HT1080 (cell line): Measurements from ENCODE around the gene STK33. TPM values are rescaled to one million over a fixed set of nuclear protein-coding genes. Genes with fewer than 3 reads are reported as not detected.

Experiments
- DNase-seq: peaks from one replicate; pipeline ENCODE4 v3.0.0-alpha.2; 2015; ENCODE audit warnings: low read depth
- polyA plus RNA-seq, 2 experiments: library from polyadenylated mRNA; depleted of rRNA; stranded (reverse); fragments of >200 nt; gene quantifications; 2 replicates each; pipeline ENCODE4 v1.2.3, GENCODE V29; 2015
- total RNA-seq: library from RNA; depleted of rRNA; stranded (reverse); fragments of >200 nt; shearing (Covaris generic); gene quantifications from 2 replicates; pipeline ENCODE4 v1.2.3, GENCODE V29; 2014; rRNA removed

STK33 gene
- total RNA-seq = 8.6 and 11.6 TPM in 2 replicates
- 7.6 and 15.0 TPM in 2 replicates for polyA plus RNA-seq (2015; cell fraction: cytosol; rRNA removed)
- polyA plus RNA-seq (2015; cell fraction: nucleus; rRNA removed) = 17.6 and 20.6 TPM in 2 replicates

DNA sequence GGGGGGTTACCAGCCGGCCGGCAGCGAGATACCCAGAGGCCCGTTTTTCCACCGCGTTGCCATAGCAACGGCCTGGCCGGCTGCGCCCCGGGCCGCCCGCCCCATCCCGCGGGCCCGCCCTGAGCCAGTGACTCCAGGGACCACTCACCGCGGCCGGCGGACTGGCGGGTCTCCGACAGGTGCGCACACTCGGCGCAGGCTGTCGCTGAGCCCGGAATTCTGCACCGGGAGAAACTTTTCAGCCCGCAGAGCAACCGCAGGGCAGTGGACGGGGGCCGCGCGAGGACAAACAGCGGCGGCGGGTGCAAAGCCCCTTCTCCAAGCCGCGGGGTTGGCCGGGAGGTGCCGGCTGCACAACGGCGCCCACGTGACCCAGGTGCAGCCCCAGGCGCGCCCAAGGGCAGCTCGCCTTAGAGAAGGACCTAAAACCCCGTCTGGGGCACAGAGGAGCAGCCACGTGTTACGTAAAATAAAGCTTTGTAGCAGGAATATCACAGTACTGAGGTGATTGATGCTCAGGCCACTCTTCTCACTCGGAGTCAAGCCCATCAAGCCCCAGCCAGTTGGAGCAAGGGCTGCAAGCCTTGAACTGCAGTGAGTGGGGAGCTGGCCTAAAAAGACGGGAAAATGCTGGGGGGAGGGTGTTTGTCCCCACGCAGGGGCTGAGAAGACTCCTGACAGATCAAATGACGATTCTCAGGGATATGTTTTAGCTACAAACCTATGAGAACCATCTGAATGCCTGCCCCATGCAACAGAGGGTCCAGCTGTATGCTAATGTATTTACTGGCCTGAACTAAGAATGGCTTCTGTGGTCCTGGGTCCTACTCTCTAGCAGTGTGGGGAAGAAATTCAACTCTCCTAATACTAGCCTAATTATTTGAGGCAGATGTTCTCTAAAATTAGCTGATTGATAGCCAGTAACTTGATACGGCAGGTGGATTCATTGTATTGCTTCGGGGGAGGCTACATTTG, at the start of gene STK33:
Gene STK33 (minus strand): TSS at position 294 of the 975 bp plus-strand sequence. CDS start 119,323 bp downstream, outside the sequence.
- DNase-seq = peak; percentile 82

DNA sequence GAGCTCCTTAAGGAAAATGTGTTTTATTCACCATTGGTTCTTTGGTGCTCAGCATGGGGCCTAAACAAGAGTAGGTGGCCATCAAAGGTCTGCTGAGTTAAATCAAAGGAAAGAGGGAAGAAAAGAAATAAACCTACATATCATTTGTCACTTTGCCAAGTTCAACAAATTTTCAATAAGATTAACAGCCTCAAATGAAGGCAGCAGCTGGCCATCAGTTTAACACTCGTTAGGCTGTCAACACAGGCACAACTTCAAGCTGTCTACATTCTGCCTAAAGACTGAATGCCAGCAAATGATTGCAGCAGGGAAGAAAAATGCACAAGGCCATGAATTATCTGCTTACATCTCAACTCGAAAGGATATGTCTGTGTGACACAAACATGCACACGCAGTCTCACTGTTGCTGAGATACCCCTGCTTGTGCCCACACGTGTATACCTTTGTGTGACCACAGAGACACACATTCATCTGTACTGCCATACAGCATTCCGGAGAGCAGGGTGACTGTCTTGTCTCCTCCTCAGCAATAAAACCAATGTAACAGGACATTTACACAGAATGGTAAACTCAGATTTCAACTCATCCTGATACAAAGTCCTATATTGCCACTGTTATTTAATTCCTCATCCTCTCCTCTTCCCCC, 48.3 kb upstream of the STK33 start:
- DNase-seq = no peak

DNA sequence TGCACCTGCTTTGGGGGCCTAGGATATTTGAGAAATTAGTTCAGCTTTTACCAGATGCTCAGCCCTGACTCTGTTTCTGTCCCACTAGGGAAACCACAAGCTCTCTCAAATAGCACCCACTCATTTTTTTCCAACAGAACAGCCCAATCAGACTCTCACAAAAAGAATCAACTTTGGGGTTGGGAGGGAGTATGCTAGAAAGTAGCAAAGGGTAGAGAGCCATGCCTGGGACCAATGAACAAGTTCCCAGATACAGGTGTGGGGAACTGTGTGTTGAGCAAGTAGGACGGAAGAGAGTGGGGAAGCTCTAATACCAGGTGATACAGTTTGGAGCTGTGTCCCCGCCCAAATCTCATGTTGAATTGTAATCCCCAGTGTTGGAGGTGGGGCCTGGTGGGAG, 47.3 kb upstream of the STK33 start:
- no peak for DNase-seq

DNA sequence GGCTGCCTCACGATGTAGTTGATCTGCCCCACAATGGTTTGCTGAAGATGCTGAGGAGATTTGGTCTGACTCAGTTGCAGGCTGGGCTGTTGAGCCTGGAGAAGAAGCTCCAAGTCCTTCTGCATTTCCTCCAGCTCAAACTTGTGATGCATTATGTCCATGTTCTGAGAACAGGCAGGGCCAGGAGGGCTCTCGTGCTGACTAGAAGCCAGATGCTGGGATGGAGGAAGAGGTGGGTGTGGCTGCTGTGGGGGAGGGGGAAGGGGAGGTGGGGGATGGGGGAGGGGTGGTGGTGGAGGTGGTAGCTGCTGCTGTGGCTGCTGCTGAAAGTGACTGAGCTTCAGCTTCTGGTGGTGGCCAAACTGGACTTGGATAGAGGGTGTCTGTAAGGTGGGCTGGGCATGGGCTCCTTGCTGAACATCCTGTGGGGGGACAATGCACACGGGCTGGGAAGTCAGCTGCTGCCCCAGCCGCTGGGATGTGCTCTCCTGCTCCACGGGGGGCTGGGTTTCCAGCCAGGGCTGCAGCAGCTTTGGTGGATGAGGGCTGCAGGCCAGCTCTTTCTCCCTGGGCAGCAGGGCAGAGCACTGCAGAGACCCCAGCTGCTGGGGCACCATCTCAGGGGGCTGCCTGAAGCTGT, 46.4 kb upstream of the STK33 start:
- DNase-seq = no peak

DNA sequence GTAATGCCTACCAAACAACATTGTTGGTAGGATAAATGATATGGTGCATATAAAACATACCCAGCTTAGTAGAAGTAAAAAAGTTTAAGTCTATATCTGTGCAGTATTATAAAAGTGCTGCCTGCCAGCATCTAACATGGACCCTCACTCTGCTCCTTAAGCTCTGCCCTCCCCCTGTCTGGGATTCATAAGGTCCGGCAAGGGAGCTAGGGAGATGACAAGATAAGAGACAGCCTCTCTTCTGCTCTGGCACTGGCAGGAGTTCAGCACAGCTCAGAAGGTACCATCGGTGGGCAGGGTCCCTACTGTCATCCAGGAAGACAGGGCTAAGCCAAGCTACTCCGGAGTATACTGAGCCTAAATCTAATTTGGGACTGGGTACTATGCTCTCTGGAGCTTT, 45.6 kb upstream of the STK33 start:
- DNase-seq = no peak

DNA sequence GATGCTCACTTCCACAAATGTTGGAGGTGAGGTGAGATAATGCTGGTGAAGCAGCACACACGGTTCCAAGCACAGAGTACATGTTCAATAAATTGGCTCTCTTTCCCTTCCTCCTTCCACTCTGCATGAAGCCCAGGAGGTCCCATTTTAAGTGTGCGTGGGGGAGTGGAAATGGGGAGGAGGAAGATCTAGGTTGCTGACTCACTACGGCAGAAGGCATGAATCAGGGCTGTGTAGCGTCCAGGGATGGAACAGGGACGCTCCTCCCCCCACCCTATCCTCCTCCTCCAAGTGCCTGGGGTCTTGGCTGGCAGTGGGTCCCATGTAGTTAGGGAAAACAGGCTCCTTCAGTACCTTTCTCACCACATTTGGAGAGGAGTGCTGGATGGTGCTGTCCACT, 44.3 kb upstream of the STK33 start:
- DNase-seq = peak; percentile 67

DNA sequence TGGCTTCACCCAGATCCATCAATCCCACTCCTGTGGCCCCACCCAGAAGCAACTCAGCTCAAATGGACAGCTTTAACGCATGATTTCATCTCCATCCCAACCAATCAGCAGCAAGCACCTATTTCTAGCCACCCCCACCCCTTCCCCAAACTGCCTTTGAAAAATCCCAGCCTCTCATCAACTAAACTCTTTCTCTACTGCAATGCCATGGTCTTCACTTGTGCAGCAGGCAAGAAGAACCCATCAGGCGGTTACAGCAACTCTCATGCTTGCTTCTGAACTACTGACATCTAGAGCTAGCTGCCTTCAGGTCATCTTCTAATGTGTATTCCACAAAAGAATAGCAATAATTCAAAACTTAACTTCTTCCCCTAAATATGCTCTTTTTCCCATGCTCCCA, 42.1 kb upstream of the STK33 start:
- no peak for DNase-seq

DNA sequence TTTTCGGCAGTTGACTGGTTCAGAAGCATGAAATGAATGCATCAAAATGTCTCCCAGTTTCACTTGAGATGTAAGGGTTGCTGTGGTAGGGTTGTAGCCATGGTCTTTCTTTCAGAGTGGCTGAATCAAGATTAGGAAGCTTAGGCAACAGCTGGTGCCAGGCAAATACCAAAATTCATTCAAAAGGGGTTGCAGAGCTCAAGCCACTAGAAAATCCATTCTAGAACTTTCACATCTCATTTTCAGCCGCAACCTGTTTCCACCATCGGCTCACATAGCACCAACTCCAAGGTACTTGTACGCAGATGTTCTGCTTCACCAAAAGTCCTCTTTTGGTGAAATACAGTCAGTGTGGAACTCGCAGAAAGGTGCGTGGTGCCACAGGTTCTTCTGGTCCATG, 40.5 kb upstream of the STK33 start:
- no peak for DNase-seq

DNA sequence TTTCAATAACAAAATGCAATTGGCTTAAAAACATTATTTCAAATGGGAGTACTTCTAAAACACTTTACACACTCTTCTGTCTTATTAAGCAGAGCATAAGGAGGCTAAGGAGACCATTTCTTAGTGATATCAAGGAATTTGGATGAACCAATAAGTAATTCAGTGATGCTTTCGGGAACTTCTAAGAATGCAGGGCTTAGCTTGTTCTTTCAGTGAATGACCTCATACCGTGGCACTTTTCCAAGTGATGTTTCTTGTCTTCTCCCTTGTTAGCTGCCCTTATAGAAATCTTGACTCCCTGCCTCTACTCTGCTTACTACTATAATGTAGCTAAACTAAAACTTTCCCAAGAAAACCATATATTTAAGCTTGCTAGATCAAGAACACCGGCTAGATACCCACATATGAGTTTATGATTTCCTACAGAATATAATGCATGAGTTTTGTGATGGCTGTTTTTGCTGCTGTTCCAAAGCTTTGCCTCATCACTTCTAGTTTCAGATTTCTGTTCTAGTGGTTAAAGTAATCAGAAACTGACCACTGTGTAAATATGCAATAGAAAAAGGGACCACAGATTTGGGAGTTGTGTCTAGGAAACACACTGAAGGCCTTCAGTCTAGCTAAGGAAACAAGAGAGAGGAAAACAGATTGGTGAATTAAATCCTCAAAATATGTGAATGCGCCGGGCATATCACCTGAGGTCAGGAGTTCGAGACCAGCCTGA, 37.5 kb upstream of the STK33 start:
- peak; percentile 38 for DNase-seq

DNA sequence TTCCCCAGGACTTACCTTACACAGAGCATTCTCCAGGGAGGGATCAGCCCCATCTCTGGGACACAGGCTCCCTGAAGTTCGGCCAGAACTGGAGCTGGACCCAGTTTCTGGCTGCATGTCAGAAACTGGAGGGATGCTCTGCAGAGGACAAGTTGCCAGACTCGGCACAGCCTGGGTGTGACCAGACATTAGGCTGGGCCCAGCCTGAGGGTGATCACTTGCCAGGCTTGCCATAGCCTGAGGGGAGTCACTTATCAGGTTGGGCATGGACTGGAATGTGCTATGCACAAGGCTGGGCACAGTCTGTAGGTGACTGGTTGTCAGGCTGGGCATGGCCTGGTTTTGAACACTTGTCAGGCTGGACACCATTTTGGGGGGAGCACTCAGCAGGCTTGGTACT, 30.7 kb upstream of the STK33 start:
- no peak for DNase-seq

DNA sequence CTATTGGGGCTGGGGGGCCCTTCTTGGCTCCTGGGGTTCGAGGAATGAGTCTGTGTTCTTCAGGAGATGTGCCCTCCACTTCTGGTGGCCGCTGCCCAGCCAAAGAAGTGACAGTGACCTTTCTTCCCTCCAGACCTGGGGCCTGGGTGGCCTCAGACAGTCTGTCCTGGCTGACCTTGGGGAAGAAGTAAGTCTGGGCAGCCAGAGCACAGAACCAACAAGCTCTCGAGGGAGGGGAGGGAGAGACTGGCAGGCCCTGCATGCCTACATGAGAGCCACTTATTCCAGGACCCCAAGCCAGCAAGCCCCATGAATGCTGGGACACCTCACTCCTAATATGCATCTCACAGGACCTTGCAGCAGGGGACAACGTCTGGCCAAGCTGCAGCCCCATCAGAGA, 27.1 kb upstream of the STK33 start:
- DNase-seq = no peak

DNA sequence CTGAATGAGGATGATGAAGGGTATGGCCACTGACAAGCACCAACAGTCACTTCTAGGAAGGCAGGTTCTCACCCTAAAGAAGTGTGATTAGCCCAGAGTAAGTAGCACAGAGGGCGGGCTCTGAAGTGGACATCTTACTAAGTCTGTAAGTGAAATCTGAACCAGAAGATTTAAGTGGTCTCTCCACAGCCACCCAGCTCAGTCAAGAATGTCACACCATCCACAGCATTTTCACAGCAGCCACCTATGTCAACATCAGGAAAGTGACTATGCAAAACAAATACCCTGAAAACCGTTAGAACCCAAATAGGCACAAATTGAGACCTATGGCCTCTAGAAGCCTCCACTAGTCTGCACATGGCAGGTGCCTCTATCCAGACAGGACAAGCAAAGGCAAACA, 23.0 kb upstream of the STK33 start:
- DNase-seq = no peak

DNA sequence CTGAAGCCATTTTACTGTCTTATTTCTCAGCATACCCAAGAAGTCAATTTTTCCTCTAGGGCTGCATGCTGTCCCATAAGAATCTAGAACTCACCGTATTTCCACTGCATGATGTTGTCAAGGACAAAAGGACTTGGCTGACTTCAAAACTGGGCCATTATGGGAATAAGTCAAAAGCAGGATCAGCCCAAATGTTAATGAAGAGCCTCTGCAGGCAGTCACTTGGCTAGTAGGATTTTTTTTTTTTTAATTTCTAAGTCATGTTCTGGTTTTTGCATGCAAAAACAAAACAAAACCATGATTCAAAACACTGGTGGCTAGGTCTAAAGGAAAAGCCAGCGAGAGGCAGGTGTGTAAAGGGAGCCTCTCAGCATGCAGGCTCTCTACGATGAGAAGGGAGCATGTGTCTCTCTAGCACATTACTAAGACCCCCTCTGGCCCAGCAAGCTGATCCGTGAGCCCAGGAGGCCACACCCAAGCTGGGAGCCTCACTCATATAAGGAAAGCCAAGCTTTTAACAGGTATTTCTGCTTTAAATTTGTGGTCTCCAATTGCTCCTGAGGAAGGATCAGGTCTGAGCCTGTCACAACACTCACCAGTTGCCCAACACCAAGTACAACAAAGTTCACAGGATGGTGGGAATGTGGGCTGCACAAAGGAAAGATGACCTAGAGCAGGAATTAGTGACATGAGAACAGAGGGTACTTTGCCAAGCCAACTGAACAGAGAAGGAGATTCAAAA, 21.4 kb upstream of the STK33 start:
- no peak for DNase-seq

DNA sequence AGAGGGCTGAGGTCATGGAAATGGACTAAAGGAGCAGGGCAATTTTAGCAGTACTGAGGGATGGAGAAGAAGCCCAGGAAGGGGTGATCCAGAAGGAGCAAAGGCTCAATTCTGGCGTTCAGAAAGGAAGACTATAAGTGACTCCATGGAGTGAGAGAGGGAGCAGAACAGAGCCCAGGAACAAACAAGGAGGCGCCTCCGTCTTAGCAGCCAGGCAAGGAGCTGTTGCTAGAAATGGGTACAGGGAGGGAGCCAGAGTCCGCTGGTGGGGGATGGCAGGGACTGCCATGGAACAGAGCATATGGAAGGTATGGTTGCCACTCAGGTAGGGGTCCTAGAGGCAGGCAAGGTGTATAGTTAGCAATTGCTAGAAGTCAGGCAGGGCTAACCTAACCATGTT, 20.5 kb upstream of the STK33 start:
- DNase-seq = no peak

DNA sequence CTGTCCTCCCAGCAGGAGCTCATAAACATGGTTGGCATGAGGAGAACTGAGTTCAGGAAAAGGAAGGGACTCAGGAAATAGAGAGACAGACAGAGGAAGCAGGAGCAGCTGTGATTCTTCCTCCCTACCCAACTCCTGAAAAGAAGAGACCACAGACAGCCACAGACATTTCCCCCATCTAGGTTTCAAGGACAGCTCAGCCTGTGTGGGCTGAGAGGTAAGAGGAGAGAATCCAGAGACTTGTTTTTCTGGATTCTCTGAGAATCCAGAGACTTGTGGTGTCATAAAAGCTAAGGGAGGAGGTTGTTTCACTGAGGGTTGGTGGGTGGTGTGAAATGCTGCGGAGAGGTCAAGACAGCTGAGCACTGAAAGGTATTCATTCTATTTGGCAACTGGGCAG, 19.0 kb upstream of the STK33 start:
- no peak for DNase-seq

DNA sequence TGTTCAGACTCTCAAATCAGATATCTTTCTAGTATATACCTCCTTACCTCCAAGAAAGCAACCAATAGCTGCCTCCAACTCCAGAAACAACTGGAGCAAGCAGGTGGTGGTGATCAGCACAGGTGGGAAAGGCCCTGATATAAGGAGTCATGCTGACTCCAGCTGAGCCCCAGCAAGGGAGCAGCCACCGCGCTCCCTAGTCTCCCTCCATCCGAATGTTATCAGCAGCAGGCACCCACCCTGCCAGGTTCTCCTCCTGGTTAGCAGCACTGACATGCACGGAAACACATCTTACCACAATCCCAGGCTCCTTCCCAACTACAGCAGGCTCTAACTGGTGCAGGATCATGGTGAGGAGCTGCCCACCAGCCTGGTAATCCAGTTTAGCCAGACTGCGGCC, 18.5 kb upstream of the STK33 start:
- no peak for DNase-seq

DNA sequence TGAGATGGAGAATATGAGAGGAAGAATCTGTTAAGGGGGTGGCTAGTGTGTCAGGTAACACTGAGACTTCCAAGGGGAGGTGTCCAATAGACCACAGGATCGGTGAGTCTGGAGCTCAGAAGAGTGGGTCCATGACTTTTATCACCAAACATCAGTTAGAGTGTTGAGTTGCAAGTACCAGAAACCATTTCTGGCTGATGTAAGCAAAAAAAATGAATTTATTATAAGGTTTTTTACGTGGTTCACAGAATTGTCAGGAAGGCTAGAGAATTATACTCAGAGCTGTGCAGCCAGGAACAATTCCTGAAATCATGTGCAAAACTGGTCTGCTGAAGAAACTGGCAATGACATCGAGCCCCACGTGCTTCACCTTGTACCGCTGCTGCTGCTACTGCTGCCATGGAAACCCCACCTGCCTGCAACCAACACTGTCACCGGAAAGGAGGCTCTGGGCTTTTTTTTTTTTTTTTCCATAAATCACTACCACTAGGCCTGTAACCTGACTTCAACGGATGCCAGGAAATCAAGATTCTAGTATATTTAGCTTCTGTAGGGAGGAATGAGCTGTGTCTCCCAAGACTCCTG, 16.6 kb upstream of the STK33 start:
- no peak for DNase-seq

DNA sequence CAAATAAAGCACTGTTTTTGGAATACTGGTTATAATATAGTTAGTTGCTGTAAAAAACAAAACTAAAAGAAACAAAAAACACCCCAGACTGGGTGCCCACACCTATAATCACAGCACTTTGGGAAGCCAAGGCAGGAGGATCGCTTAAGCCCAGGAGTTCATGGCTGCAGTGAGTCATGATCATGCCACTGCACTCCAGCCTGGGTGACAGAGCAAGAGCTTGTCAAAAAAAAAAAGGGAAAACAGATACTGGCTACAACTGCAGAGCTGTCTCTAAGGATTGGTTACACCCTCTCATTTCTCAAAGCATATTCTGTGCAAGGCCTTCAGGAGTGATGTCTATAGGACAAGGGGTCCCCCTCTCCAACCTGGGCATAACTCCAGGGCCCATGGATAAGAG, 14.6 kb upstream of the STK33 start:
- DNase-seq = peak; percentile 72

DNA sequence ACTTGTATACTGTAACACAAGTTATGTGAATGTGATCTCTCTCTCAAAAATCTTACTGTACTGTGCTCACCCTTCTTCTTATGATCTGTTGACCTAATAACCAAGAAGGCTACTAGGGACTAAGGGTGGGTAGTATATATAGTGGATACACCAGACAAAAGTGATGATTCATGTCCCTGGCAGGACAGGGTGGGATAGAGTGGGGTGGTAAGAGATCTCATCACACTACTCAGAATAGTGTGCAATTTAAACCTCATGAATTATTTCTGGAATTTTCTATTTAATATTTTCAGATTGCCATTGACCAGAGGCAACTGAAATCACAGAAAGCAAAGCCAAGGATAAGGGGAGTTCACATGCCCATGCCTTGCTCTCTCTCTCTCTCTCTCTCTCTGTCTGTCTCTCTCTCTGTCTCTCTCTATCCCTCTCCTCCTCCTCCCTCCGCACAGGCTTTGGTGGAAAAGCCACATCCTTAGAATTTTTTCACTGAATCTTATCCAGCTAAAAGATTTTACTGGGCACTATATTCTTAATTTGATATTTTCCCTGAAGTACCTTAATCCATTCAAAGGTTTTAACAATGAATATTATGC, 12.0 kb upstream of the STK33 start:
- DNase-seq = no peak
